Spleen (tissue), 11 donors: ENCODE results near the gene GDPD2. TPM values are rescaled to one million over a fixed set of nuclear protein-coding genes. Genes with fewer than 3 reads are reported as not detected.

Source experiments
- DNase-seq: peaks from one replicate; pipeline ENCODE4 v3.0.0-alpha.2; 2020
- H3K27ac ChIP-seq, 8 donors: fragments of 200-600 bp; sonication (generic) in 7 of 8; 1 replicate in 4 of 8; 2 replicates in 4 of 8; pipeline versions ENCODE4 v1.5.0 to v1.8.0; 2016 to 2021; ENCODE audit warnings: inconsistent platforms in 4 of 8, mild to moderate bottlenecking in 4 of 8, moderate library complexity in 1 of 8
- H3K27me3 ChIP-seq, 7 donors: fragments of 200-600 bp; sonication (generic) in 6 of 7; replicated peaks in 1 of 7; 1 replicate in 4 of 7; 2 replicates in 3 of 7; pipeline versions ENCODE4 v1.5.0 to v1.8.0; 2016 to 2021; ENCODE audit warnings: inconsistent platforms in 3 of 7, mild to moderate bottlenecking in 1 of 7
- H3K36me3 ChIP-seq, 6 donors: fragments of 200-600 bp; sonication (generic) in 5 of 6; 1 replicate in 4 of 6; 2 replicates in 2 of 6; pipeline versions ENCODE4 v1.5.0 to v1.8.0; 2016 to 2021; ENCODE audit warnings: inconsistent platforms in 2 of 6
- H3K4me1 ChIP-seq, 6 donors: fragments of 200-600 bp; sonication (generic) in 5 of 6; 1 replicate in 3 of 6; 2 replicates in 3 of 6; pipeline versions ENCODE4 v1.5.0 to v1.8.0; 2016 to 2021; ENCODE audit warnings: inconsistent platforms in 3 of 6
- H3K4me3 ChIP-seq, 8 donors: fragments of 200-600 bp; sonication (generic) in 7 of 8; 1 replicate in 4 of 8; 2 replicates in 4 of 8; pipeline versions ENCODE4 v1.5.0 to v1.8.0; 2016 to 2021; ENCODE audit warnings: inconsistent platforms in 4 of 8, mild to moderate bottlenecking in 4 of 8, moderate library complexity in 2 of 8
- H3K9me3 ChIP-seq, 8 donors: fragments of 200-600 bp; sonication (generic) in 7 of 8; 1 replicate in 4 of 8; 2 replicates in 4 of 8; pipeline versions ENCODE4 v1.5.0 to v1.8.0; 2016 to 2021; ENCODE audit warnings: inconsistent platforms in 4 of 8
- POLR2A ChIP-seq, 3 donors: fragments of 450-650 bp; IDR thresholded peaks; one replicate each; pipeline ENCODE4 v1.5.1; 2017; ENCODE audit warnings: antibody characterized with exemption in 3 of 3, mild to moderate bottlenecking in 1 of 3
- POLR2AphosphoS5 ChIP-seq, 3 donors: sonication (generic); formaldehyde crosslinking; IDR thresholded peaks; one replicate each; pipeline ENCODE4 v1.5.1; 2017; ENCODE audit warnings: antibody characterized with exemption in 3 of 3
- WGBS, 5 donors: extraction: QIAGEN DNeasy Blood & Tissue Kit in 3 of 5; methylation state at CpG; one replicate each; pipeline versions ENCODE4 v1.1.5 to v1.1.7; 2013 to 2018; 5-methylcytosine and 5-hydroxymethylcytosine counted together
- intact Hi-C: fragments of 100-400 bp; cut with DNase I; formaldehyde crosslinking; loops from one replicate; pipeline ENCODE4 v1.15.0; 2023; ENCODE audit warnings: low total_unique reads
- polyA plus RNA-seq, 3 donors: library from polyadenylated mRNA; stranded (reverse); fragments of 200-250 nt; gene quantifications; one replicate each; pipeline ENCODE4 v1.2.1, GENCODE V29; 2013
- total RNA-seq, 7 donors: library from RNA; depleted of rRNA in 3 of 7; stranded (reverse); fragments of >200 nt in 3 of 7; fragmentation: NEBNext Ultra II Directional in 4 of 7; extraction: Animal tissue kit (Norgen Biotek cat#: 25700) in 4 of 7; gene quantifications; one replicate each; pipeline versions ENCODE4 v1.1.0 to v1.2.1, GENCODE V29; 2016 to 2021
- TF ChIP-seq, protein P1 (sequence below), 11 experiments: fragments of 200-600 bp in 7 of 11; fragments of 450-650 bp in 4 of 11; sonication (generic) in 4 of 11; IDR thresholded peaks in 8 of 11; conservative IDR thresholded peaks in 3 of 11; 1 replicate in 7 of 11; 2 replicates in 4 of 11; pipeline versions ENCODE4 v1.4.0 to v1.8.0; 2016 to 2021; ENCODE audit warnings: antibody characterized with exemption in 11 of 11, inconsistent platforms in 4 of 11, mild to moderate bottlenecking in 1 of 11
- donor health status: healthy with polysubstance abuse.
- donor health status: DM: no; HTN: no; CAD: no; lungs with moderate emphysema.
- donor health status: DM: no; HTN: no; CAD: no.
- donor health status: Bipolar disorder and iron deficiency.
- donor health status: healthy.
- donor health status: DM: no; HTN: no; CAD: no.
- donor health status: DM: yes; HTN: yes; CAD: no.

The GDPD2 gene
- total and polyA plus RNA-seq, 10 donors: 2.4 to 103 (median 63.7) TPM

DNA sequence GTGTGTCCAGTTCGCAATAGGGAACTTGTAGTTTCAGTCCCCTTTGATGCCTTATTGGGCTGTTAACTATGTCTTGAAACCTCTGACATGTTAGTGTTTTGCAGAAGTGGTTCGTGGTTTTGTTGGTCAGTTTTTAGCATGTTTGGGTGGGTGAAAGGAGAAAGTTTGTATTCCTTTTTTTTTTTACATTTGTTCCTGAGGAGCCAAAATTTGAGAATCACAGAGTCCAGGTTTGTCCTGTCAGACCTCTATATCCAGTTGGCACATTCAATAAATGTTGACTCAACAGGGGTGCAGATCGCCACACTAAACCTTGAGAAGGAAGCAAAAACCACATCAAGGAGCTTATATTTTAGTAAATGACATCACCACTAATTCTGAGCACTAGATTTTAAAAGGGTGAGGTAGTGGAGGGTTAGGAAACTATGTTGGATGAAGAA lies 47.8 kb downstream of the GDPD2 start:
- no peaks in the 10 kb centered on the region for H3K27me3 ChIP-seq
- H3K4me3 ChIP-seq: no peak overlapping the region
- H3K9me3 ChIP-seq: no peaks in the 10 kb centered on the region
- WGBS, 5 donors: 20 to 53% (median 36%) methylated on average over 3 of the region's 3 CpGs
- no peaks in the 10 kb centered on the region for H3K36me3 ChIP-seq
- DNase-seq: no peak
- intact Hi-C loops: no loop called here
- TF ChIP-seq POLR2A (IDR thresholded peaks at IDR 0.05) (no peak), POLR2AphosphoS5 (IDR thresholded peaks at IDR 0.05) (no peak)
- TF ChIP-seq, protein P1, sequence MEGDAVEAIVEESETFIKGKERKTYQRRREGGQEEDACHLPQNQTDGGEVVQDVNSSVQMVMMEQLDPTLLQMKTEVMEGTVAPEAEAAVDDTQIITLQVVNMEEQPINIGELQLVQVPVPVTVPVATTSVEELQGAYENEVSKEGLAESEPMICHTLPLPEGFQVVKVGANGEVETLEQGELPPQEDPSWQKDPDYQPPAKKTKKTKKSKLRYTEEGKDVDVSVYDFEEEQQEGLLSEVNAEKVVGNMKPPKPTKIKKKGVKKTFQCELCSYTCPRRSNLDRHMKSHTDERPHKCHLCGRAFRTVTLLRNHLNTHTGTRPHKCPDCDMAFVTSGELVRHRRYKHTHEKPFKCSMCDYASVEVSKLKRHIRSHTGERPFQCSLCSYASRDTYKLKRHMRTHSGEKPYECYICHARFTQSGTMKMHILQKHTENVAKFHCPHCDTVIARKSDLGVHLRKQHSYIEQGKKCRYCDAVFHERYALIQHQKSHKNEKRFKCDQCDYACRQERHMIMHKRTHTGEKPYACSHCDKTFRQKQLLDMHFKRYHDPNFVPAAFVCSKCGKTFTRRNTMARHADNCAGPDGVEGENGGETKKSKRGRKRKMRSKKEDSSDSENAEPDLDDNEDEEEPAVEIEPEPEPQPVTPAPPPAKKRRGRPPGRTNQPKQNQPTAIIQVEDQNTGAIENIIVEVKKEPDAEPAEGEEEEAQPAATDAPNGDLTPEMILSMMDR (IDR thresholded peaks at IDR 0.05 in 8 of 11, conservative IDR thresholded peaks at IDR 0.05 in 3 of 11): no peak
- H3K27ac ChIP-seq: no peak overlapping the region
- H3K4me1 ChIP-seq: no peaks in the 10 kb centered on the region

DNA sequence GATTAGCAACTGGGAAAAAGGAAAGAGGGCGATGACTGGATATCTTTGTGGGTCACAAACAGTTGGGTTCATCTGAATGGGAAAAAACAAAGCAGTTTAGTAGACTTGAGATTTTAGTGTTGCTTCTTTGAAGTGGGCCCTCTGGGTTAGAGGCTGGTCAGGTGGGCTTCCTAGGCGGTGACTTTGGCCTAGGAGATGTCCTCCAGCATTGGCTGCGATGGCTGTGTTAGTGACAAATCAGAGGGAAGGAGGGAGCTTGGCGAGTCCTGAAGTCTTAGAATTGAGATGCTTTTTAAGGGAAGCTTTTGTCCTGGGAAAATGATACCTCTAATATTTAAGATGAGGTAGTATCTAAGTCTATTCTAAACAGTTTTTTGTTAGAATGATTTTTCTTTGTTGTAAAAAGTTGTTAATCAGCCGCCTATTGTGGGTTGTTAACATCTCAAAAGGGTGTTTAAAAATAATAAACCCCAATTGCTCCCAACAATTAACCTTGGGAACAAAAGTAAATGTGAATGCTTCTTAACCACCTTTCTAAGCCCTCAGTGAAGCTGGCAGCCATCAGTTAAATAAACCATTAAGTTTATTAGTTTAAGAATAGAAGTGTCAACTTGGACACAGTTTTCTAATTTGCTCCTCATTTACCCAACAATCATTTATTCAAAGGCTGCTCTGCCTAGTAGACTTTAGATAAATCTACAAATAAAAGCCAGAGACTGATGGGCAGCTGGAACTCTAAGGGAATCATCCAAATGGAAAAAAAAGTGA lies 53.2 kb downstream of the GDPD2 start:
- TF ChIP-seq POLR2A (IDR thresholded peaks at IDR 0.05) (no peak), POLR2AphosphoS5 (IDR thresholded peaks at IDR 0.05) (no peak)
- TF ChIP-seq, protein P1 (IDR thresholded peaks at IDR 0.05 in 8 of 11, conservative IDR thresholded peaks at IDR 0.05 in 3 of 11): no peak
- Histone ChIP-seq H3K9me3 (no peaks in the 10 kb centered on the region), H3K4me1 (peaks cover 0 to 10% (median 0%) of the 10 kb centered on the region in 6 donors), H3K4me3 (no peak overlapping the region), H3K27ac (peak overlapping the region in 3 of 8 donors; percentile 28 to 63 (median 58)), H3K27me3 (no peaks in the 10 kb centered on the region), H3K36me3 (peaks cover 0 to 8% (median 0%) of the 10 kb centered on the region in 6 donors)
- DNase-seq: no peak
- WGBS, 5 donors: 74 to 95% (median 92%) methylated on average over 5 of the region's 5 CpGs
- intact Hi-C loops: no loop called here

DNA sequence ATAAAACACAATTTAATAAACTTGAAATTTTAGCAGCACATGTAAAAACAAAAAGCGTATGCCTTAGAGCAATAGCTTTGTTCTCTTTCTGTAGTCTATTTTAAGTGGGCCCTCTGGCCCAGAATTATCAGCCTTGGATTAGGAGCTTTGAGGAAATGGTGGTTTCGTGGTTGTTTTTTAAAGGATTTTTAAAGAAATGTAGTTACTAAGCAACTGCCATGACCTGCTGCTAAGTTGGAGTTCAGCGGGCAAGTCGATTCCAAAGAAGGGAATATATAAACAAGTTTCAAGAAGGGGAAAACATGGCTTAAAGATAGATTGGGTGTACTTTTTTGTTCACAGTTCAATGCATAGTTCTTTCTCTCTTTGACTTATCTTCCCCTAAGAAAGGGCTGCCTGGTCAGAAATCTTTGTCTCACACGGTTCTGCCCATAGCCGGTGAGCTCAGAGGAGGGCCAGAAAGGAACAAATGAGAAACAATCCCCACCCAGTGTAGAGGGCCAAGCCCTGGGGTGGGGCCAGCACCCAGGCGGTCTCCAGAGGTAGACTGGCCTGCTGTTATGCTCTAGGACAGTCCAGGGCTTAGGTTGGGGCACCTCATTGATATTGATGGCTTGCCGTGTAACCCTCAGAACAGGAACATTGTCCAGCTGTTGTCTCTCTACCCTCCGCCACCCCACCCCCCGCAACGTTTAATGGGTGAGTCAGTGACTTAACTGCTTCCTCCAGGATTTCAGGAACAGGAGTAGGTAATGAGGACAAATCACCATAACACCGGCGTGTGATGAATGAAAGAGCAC lies 54.0 kb downstream of the GDPD2 start:
- H3K36me3 ChIP-seq: peaks cover 0 to 12% (median 0%) of the 10 kb centered on the region in 6 donors
- TF ChIP-seq POLR2A (IDR thresholded peaks at IDR 0.05): no peak
- TF ChIP-seq, protein P1 (IDR thresholded peaks at IDR 0.05 in 8 of 11, conservative IDR thresholded peaks at IDR 0.05 in 3 of 11): no peak
- no peak for TF ChIP-seq POLR2AphosphoS5 (IDR thresholded peaks at IDR 0.05)

DNA sequence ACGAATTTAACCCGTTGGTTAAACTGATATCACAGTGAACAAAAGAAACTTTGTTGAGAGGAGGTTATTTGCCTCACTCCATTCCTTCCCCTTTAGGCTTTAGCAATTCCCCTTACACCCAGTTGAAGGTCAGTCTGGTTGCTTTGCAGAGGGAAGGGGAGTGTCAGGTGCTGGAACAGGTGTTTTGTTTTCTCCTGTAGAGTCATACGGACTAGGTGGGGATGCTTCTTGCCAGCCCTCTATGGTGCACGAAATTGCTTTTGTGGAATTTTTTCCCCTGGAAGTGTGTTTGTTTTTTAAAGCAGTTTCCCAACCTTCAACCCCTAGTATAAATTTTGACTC lies 54.6 kb downstream of the GDPD2 start:
- WGBS, 5 donors: 42 to 90% (median 51%) methylated on average over 3 to 4 of the region's 4 CpGs
- peaks cover 0 to 12% (median 0%) of the 10 kb centered on the region in 6 donors for H3K36me3 ChIP-seq
- H3K4me3 ChIP-seq: no peak overlapping the region
- no peak for DNase-seq
- no peaks in the 10 kb centered on the region for H3K27me3 ChIP-seq
- peaks cover 0 to 13% (median 0%) of the 10 kb centered on the region in 6 donors for H3K4me1 ChIP-seq
- H3K9me3 ChIP-seq: no peaks in the 10 kb centered on the region
- TF ChIP-seq, protein P1 (IDR thresholded peaks at IDR 0.05 in 8 of 11, conservative IDR thresholded peaks at IDR 0.05 in 3 of 11): no peak
- TF ChIP-seq POLR2AphosphoS5 (IDR thresholded peaks at IDR 0.05) (no peak), POLR2A (IDR thresholded peaks at IDR 0.05) (no peak)
- intact Hi-C loops: no loop called here
- peak overlapping the region in 4 of 8 donors; percentile 2 to 63 (median 42) for H3K27ac ChIP-seq

More for the DNA sequence above, 54.0 kb downstream of the GDPD2 start:
- Histone ChIP-seq H3K27ac (peak overlapping the region in 5 of 8 donors; percentile 2 to 63 (median 36)), H3K4me3 (no peak overlapping the region), H3K27me3 (no peaks in the 10 kb centered on the region), H3K4me1 (peaks cover 0 to 13% (median 0%) of the 10 kb centered on the region in 6 donors), H3K9me3 (no peaks in the 10 kb centered on the region)
- intact Hi-C loops: no loop called here
- no peak for DNase-seq
- WGBS, 5 donors: 44 to 61% (median 49%) methylated on average over 9 to 13 of the region's 13 CpGs
